Measurements from ENCODE around the gene MDM2.

GRCh38 chr12:68893741-68894140, 85.8 kb downstream of the MDM2 start:
- TF ChIP-seq POLR2A (IDR thresholded peaks at IDR 0.05): no peak
- TF ChIP-seq, protein P1, sequence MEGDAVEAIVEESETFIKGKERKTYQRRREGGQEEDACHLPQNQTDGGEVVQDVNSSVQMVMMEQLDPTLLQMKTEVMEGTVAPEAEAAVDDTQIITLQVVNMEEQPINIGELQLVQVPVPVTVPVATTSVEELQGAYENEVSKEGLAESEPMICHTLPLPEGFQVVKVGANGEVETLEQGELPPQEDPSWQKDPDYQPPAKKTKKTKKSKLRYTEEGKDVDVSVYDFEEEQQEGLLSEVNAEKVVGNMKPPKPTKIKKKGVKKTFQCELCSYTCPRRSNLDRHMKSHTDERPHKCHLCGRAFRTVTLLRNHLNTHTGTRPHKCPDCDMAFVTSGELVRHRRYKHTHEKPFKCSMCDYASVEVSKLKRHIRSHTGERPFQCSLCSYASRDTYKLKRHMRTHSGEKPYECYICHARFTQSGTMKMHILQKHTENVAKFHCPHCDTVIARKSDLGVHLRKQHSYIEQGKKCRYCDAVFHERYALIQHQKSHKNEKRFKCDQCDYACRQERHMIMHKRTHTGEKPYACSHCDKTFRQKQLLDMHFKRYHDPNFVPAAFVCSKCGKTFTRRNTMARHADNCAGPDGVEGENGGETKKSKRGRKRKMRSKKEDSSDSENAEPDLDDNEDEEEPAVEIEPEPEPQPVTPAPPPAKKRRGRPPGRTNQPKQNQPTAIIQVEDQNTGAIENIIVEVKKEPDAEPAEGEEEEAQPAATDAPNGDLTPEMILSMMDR (IDR thresholded peaks at IDR 0.05): no peak

All from esophagus squamous epithelium (tissue), 4 donors.